CD14-positive monocyte (primary cell): Measurements from ENCODE around the gene NRXN3. TPM values are rescaled to one million over a fixed set of nuclear protein-coding genes. Genes with fewer than 3 reads are reported as not detected.

Experiments used
- DNase-seq, 3 donors: peaks; one replicate each; pipeline ENCODE4 v3.0.0-alpha.2; 2011 to 2022
- H2AFZ ChIP-seq: 2 replicates; pipeline ENCODE4 v1.6.0; 2012; ENCODE audit warnings: mild to moderate bottlenecking, low read depth, low read length, inconsistent platforms; ENCODE audit not compliant: insufficient read depth, poor library complexity, severe bottlenecking
- H3K27ac ChIP-seq, 2 donors: 1 replicate in 1 of 2; 2 replicates in 1 of 2; pipeline ENCODE4 v1.5.1; 2012 to 2013; ENCODE audit warnings: low read length in 2 of 2, control low read depth in 1 of 2, inconsistent platforms in 1 of 2, low read depth in 1 of 2, mild to moderate bottlenecking in 1 of 2
- H3K27me3 ChIP-seq, 2 donors: one replicate each; pipeline versions ENCODE4 v1.6.0 to v1.6.1; 2011 to 2013; ENCODE audit warnings: low read length in 2 of 2; ENCODE audit not compliant: control insufficient read depth in 2 of 2, insufficient read depth in 2 of 2
- H3K36me3 ChIP-seq, 2 donors: replicated peaks in 1 of 2; 1 replicate in 1 of 2; 2 replicates in 1 of 2; pipeline versions ENCODE4 v1.5.1 to v1.6.1; 2012 to 2013; ENCODE audit warnings: low read length in 2 of 2, control low read depth in 1 of 2, inconsistent platforms in 1 of 2, mild to moderate bottlenecking in 1 of 2; ENCODE audit not compliant: insufficient read depth in 2 of 2, control insufficient read depth in 1 of 2
- H3K4me1 ChIP-seq, 2 donors: 1 replicate in 1 of 2; 2 replicates in 1 of 2; pipeline versions ENCODE4 v1.5.1 to v1.6.1; 2012 to 2013; ENCODE audit warnings: low read length in 2 of 2, control low read depth in 1 of 2, inconsistent platforms in 1 of 2, mild to moderate bottlenecking in 1 of 2, moderate library complexity in 1 of 2; ENCODE audit not compliant: insufficient read depth in 2 of 2, control insufficient read depth in 1 of 2
- H3K4me2 ChIP-seq: replicated peaks from 2 replicates; pipeline ENCODE3; 2012; ENCODE audit warnings: low read length, moderate library complexity, mild to moderate bottlenecking; ENCODE audit not compliant: poor library complexity, severe bottlenecking; ENCODE audit errors: extremely low read depth
- H3K4me3 ChIP-seq, 3 experiments: fragments of 200-600 bp in 1 of 3; sonication (generic) in 1 of 3; replicated peaks in 1 of 3; 1 replicate in 2 of 3; 2 replicates in 1 of 3; pipeline ENCODE4 v1.5.1; 2011 to 2013; ENCODE audit warnings: low read length in 3 of 3, mild to moderate bottlenecking in 3 of 3, control low read depth in 2 of 3, low read depth in 2 of 3, inconsistent platforms in 1 of 3, moderate library complexity in 1 of 3
- H3K79me2 ChIP-seq: 2 replicates; pipeline ENCODE4 v1.6.0; 2012; ENCODE audit warnings: mild to moderate bottlenecking, control low read depth, inconsistent platforms, low read length, moderate library complexity; ENCODE audit not compliant: insufficient read depth
- H3K9ac ChIP-seq: 2 replicates; pipeline ENCODE4 v1.6.0; 2017; ENCODE audit warnings: low read length, mild to moderate bottlenecking; ENCODE audit not compliant: insufficient read depth, poor library complexity, severe bottlenecking
- H3K9me3 ChIP-seq, 2 donors: replicated peaks in 1 of 2; 1 replicate in 1 of 2; 2 replicates in 1 of 2; pipeline versions ENCODE4 v1.5.1 to v1.6.1; 2012 to 2013; ENCODE audit warnings: low read length in 2 of 2, control low read depth in 1 of 2; ENCODE audit not compliant: control insufficient read depth in 1 of 2, insufficient read depth in 1 of 2
- H4K20me1 ChIP-seq: 2 replicates; pipeline ENCODE4 v1.6.0; 2012; ENCODE audit warnings: mild to moderate bottlenecking, low read length, control low read depth, moderate library complexity; ENCODE audit not compliant: insufficient read depth
- H3K27ac Mint-ChIP-seq, 7 donors: one replicate each; pipeline ENCODE4 v1.8.0; 2020; ENCODE audit warnings: mild to moderate bottlenecking in 7 of 7, mixed read lengths in 7 of 7, moderate library complexity in 6 of 7, inconsistent platforms in 2 of 7
- H3K27me3 Mint-ChIP-seq, 3 donors: one replicate each; pipeline ENCODE4 v1.8.0; 2021 to 2022; ENCODE audit warnings: low read depth in 3 of 3, mild to moderate bottlenecking in 3 of 3, mixed read lengths in 3 of 3, moderate library complexity in 3 of 3, inconsistent platforms in 1 of 3
- H3K36me3 Mint-ChIP-seq, 2 donors: one replicate each; pipeline ENCODE4 v1.8.0; 2020; ENCODE audit warnings: mixed read lengths in 2 of 2, inconsistent platforms in 1 of 2, mild to moderate bottlenecking in 1 of 2
- H3K4me1 Mint-ChIP-seq: one replicate; pipeline ENCODE4 v1.8.0; 2020; ENCODE audit warnings: mild to moderate bottlenecking, mixed read lengths
- H3K4me3 Mint-ChIP-seq, 2 donors: one replicate each; pipeline ENCODE4 v1.8.0; 2020; ENCODE audit warnings: mild to moderate bottlenecking in 2 of 2, mixed read lengths in 2 of 2, moderate library complexity in 1 of 2
- H3K9me3 Mint-ChIP-seq, 7 donors: one replicate each; pipeline ENCODE4 v1.8.0; 2020 to 2022; ENCODE audit warnings: mixed read lengths in 7 of 7, mild to moderate bottlenecking in 6 of 7, moderate library complexity in 6 of 7, inconsistent platforms in 2 of 7
- CTCF ChIP-seq: fragments of 200-600 bp; IDR thresholded peaks from one replicate; pipeline ENCODE4 v1.8.0; 2022; ENCODE audit warnings: antibody characterized with exemption, mild to moderate bottlenecking
- WGBS: methylation state at CpG from one replicate; pipeline ENCODE4 v1.1.5; 2013; ENCODE audit warnings: missing lambda C conversion rate; ENCODE audit not compliant: insufficient coverage; 5-methylcytosine and 5-hydroxymethylcytosine counted together
- intact Hi-C, 2 donors: fragments of 100-400 bp; cut with micrococcal nuclease; formaldehyde crosslinking; loops; one replicate each; pipeline versions ENCODE4 v1.15.0 to v1.15.1; 2023
- polyA plus RNA-seq, 3 donors: library from polyadenylated mRNA; depleted of rRNA in 1 of 3; unstranded in 2 of 3; stranded (reverse) in 1 of 3; fragments of 300-500 nt in 2 of 3; fragments of >200 nt in 1 of 3; fragmentation: Illumina TruSeq in 2 of 3; gene quantifications; 1 replicate in 2 of 3; 2 replicates in 1 of 3; pipeline ENCODE4 v1.2.3, GENCODE V29; 2012 to 2021

Gene NRXN3
- polyA plus RNA-seq, 3 donors = not detected

GRCh38 chr14:79407572-79407971 lies 1237.4 kb downstream of the NRXN3 start:
- Histone ChIP-seq H3K27ac (no peak overlapping the region), H3K9me3 (no peaks in the 10 kb centered on the region), H2AFZ (no peak overlapping the region), H3K9ac (no peak overlapping the region), H3K79me2 (no peaks in the 10 kb centered on the region), H3K36me3 (no peaks in the 10 kb centered on the region), H3K4me1 (no peaks in the 10 kb centered on the region), H3K27me3 (no peaks in the 10 kb centered on the region), H3K4me3 (no peak overlapping the region), H4K20me1 (no peaks in the 10 kb centered on the region), H3K4me2 (no peak overlapping the region)
- no peaks in the 10 kb centered on the region for H3K27me3 Mint-ChIP-seq
- no peaks in the 10 kb centered on the region for H3K4me1 Mint-ChIP-seq
- H3K4me3 Mint-ChIP-seq = no peak overlapping the region
- WGBS = 0% methylated on average over 1 of the region's 2 CpGs
- DNase-seq = no peak
- no peaks in the 10 kb centered on the region for H3K36me3 Mint-ChIP-seq
- no peak for TF ChIP-seq CTCF
- peaks cover 0 to 5% (median 0%) of the 10 kb centered on the region in 7 donors for H3K9me3 Mint-ChIP-seq
- intact Hi-C loops = no loop called here
- H3K27ac Mint-ChIP-seq = no peak overlapping the region

- H3K27ac Mint-ChIP-seq = no peak overlapping the region
- Histone ChIP-seq H3K79me2 (no peaks in the 10 kb centered on the region), H2AFZ (no peak overlapping the region), H3K27ac (no peak overlapping the region), H3K4me1 (no peaks in the 10 kb centered on the region), H3K9ac (no peak overlapping the region), H3K4me2 (no peak overlapping the region), H4K20me1 (no peaks in the 10 kb centered on the region), H3K36me3 (no peaks in the 10 kb centered on the region), H3K4me3 (no peak overlapping the region), H3K27me3 (no peaks in the 10 kb centered on the region), H3K9me3 (no peaks in the 10 kb centered on the region)
- H3K36me3 Mint-ChIP-seq = no peaks in the 10 kb centered on the region
- no peak for DNase-seq
- H3K4me3 Mint-ChIP-seq = no peak overlapping the region
- 80% methylated on average over 1 of the region's 1 CpG for WGBS
- H3K9me3 Mint-ChIP-seq = peaks cover 0 to 5% (median 0%) of the 10 kb centered on the region in 7 donors
- H3K4me1 Mint-ChIP-seq = no peaks in the 10 kb centered on the region
- no peaks in the 10 kb centered on the region for H3K27me3 Mint-ChIP-seq
- intact Hi-C loops = no loop called here
- no peak for TF ChIP-seq CTCF
These were observed 1238.5 kb downstream of the NRXN3 start for GRCh38 chr14:79408696-79409095.
